IMR-90 (cell line): ENCODE measurements around the gene BCAS4. TPM values are rescaled to one million over a fixed set of nuclear protein-coding genes. Genes with fewer than 3 reads are reported as not detected.

ENCODE experiments used
- ATAC-seq: fragments of 200-7000 bp; cut with Tn5 transposase; 2 replicates; pipeline ENCODE4 v1.9.1; 2020; ENCODE audit warnings: low read depth, mild to moderate bottlenecking, moderate library complexity
- BruUV-seq: library from RNA; stranded (reverse); fragments of 400-500 nt; replicated peaks from 2 replicates; lab custom pipeline; 2021; lab: Mats Ljungman, UMichigan
- CTCF ChIA-PET: fragments of 300-600 bp; formaldehyde crosslinking; extraction: SDS; loops from one replicate; lab custom pipeline; 2021; ENCODE audit warnings: antibody characterized with exemption; lab: Yijun Ruan, JAX
- POLR2A ChIA-PET: fragments of 300-600 bp; sonication (Branson Sonifier 250); formaldehyde crosslinking; loops from one replicate; lab custom pipeline; 2022; ENCODE audit warnings: antibody characterized with exemption; ENCODE audit not compliant: unreplicated experiment; lab: Charles Lee
- DNase-seq: peaks from one replicate; pipeline ENCODE4 v3.0.0; 2013
- H2AFZ ChIP-seq: replicated peaks from 2 replicates; pipeline ENCODE3; 2013; ENCODE audit warnings: low read length, mild to moderate bottlenecking; ENCODE audit not compliant: poor library complexity
- H2AK5ac ChIP-seq: 2 replicates; pipeline ENCODE4 v1.6.1; 2013; ENCODE audit warnings: low read depth, low read length, inconsistent platforms
- H2AK9ac ChIP-seq: replicated peaks from 2 replicates; pipeline ENCODE3; 2013; ENCODE audit warnings: mild to moderate bottlenecking, low read depth, low read length, moderate library complexity; ENCODE audit not compliant: poor library complexity
- H2BK120ac ChIP-seq: 2 replicates; pipeline ENCODE4 v1.6.1; 2013; ENCODE audit warnings: low read depth, low read length, inconsistent platforms
- H2BK15ac ChIP-seq: 3 replicates; pipeline ENCODE4 v1.6.1; 2013; ENCODE audit warnings: low read depth, low read length, inconsistent platforms
- H2BK20ac ChIP-seq: 2 replicates; pipeline ENCODE4 v1.6.1; 2013; ENCODE audit warnings: low read depth, mild to moderate bottlenecking, inconsistent platforms, low read length, moderate library complexity
- H2BK5ac ChIP-seq: 2 replicates; pipeline ENCODE4 v1.6.1; 2013; ENCODE audit warnings: mild to moderate bottlenecking, low read depth, low read length, inconsistent platforms; ENCODE audit not compliant: poor library complexity, severe bottlenecking
- H3K14ac ChIP-seq: replicated peaks from 2 replicates; pipeline ENCODE4 v1.6.1; 2013; ENCODE audit warnings: low read depth, low read length, inconsistent platforms
- H3K18ac ChIP-seq: 2 replicates; pipeline ENCODE4 v1.6.1; 2013; ENCODE audit warnings: low read depth, low read length, control low read depth
- H3K23ac ChIP-seq: 2 replicates; pipeline ENCODE4 v1.6.1; 2013; ENCODE audit warnings: low read depth, low read length, inconsistent platforms
- H3K27ac ChIP-seq: 2 replicates; pipeline ENCODE4 v1.5.1; 2013; ENCODE audit warnings: mild to moderate bottlenecking, control low read depth, low read length; ENCODE audit not compliant: insufficient read depth
- H3K27me3 ChIP-seq: 2 replicates; pipeline ENCODE4 v1.6.1; 2013; ENCODE audit warnings: low read length; ENCODE audit not compliant: control insufficient read depth, insufficient read depth
- H3K36me3 ChIP-seq: 2 replicates; pipeline ENCODE4 v1.6.1; 2013; ENCODE audit warnings: low read length, mixed read lengths; ENCODE audit not compliant: control insufficient read depth, insufficient read depth
- H3K4ac ChIP-seq: 2 replicates; pipeline ENCODE4 v1.6.1; 2013; ENCODE audit warnings: low read depth, low read length, inconsistent platforms
- H3K4me1 ChIP-seq: 2 replicates; pipeline ENCODE4 v1.6.1; 2013; ENCODE audit warnings: low read length, mixed read lengths; ENCODE audit not compliant: control insufficient read depth, insufficient read depth
- H3K4me2 ChIP-seq: 2 replicates; pipeline ENCODE4 v1.6.1; 2013; ENCODE audit warnings: low read depth, mild to moderate bottlenecking, control low read depth, low read length, moderate library complexity
- H3K4me3 ChIP-seq: 2 replicates; pipeline ENCODE4 v1.5.1; 2013; ENCODE audit warnings: low read depth, mild to moderate bottlenecking, control low read depth, low read length, moderate library complexity; ENCODE audit not compliant: insufficient read depth
- H3K56ac ChIP-seq: 2 replicates; pipeline ENCODE4 v1.6.1; 2013; ENCODE audit warnings: low read length, inconsistent platforms; ENCODE audit not compliant: insufficient read depth; ENCODE audit errors: extremely low read depth
- H3K79me1 ChIP-seq, 2 experiments: 2 replicates each; pipeline ENCODE4 v1.6.1; 2013; ENCODE audit warnings: low read length in 2 of 2, inconsistent platforms in 1 of 2, low read depth in 1 of 2
- H3K9ac ChIP-seq: 2 replicates; pipeline ENCODE4 v1.6.1; 2013; ENCODE audit warnings: low read depth, low read length, control low read depth
- H3K9me1 ChIP-seq: 2 replicates; pipeline ENCODE4 v1.6.1; 2013; ENCODE audit warnings: low read length, inconsistent platforms; ENCODE audit not compliant: insufficient read depth
- H3K9me3 ChIP-seq: 2 replicates; pipeline ENCODE4 v1.6.1; 2013; ENCODE audit warnings: low read length; ENCODE audit not compliant: control insufficient read depth, insufficient read depth
- H4K20me1 ChIP-seq: 2 replicates; pipeline ENCODE4 v1.6.1; 2013; ENCODE audit warnings: low read length, inconsistent platforms; ENCODE audit not compliant: insufficient read depth
- H4K5ac ChIP-seq: 2 replicates; pipeline ENCODE4 v1.6.1; 2013; ENCODE audit warnings: mild to moderate bottlenecking, low read depth, low read length, control low read depth
- H4K8ac ChIP-seq, 2 experiments: 2 replicates each; pipeline ENCODE4 v1.6.1; 2013; ENCODE audit warnings: low read depth in 2 of 2, low read length in 2 of 2, control low read depth in 1 of 2, inconsistent platforms in 1 of 2
- H4K91ac ChIP-seq: 2 replicates; pipeline ENCODE4 v1.6.1; 2013; ENCODE audit warnings: low read depth, low read length, inconsistent platforms; ENCODE audit not compliant: insufficient read depth
- BHLHE40 ChIP-seq: fragments of 150-350 bp; IDR thresholded peaks from 2 replicates; pipeline ENCODE4 v1.6.1; 2016; ENCODE audit warnings: mild to moderate bottlenecking, low read depth, low read length
- CTCF ChIP-seq: conservative IDR thresholded peaks from 2 replicates; pipeline ENCODE4 v1.5.1; 2012; ENCODE audit warnings: mild to moderate bottlenecking, low read depth, low read length, improper control_type of control experiment
- ELK1 ChIP-seq: fragments of 150-350 bp; IDR thresholded peaks from 2 replicates; pipeline ENCODE4 v1.6.1; 2016; ENCODE audit warnings: low read depth, mild to moderate bottlenecking, low read length, moderate library complexity, borderline replicate concordance
- FOS ChIP-seq: fragments of 150-350 bp; IDR thresholded peaks from 2 replicates; pipeline ENCODE4 v1.6.1; 2016; ENCODE audit warnings: low read depth, low read length
- MXI1 ChIP-seq: IDR thresholded peaks from 2 replicates; pipeline ENCODE4 v1.6.1; 2012; ENCODE audit warnings: low read depth, mild to moderate bottlenecking, low read length, moderate library complexity, borderline replicate concordance
- NFE2L2 ChIP-seq: fragments of 150-350 bp; IDR thresholded peaks from 2 replicates; pipeline ENCODE4 v1.6.1; 2016; ENCODE audit warnings: low read depth, mild to moderate bottlenecking, low read length
- POLR2A ChIP-seq: IDR thresholded peaks from 2 replicates; pipeline ENCODE4 v1.6.1; 2012; ENCODE audit warnings: mild to moderate bottlenecking, low read depth, low read length
- RAD21 ChIP-seq: IDR thresholded peaks from 2 replicates; pipeline ENCODE4 v1.6.1; 2012; ENCODE audit warnings: low read length, improper control_type of control experiment
- SMC3 ChIP-seq: fragments of 150-350 bp; IDR thresholded peaks from 2 replicates; pipeline ENCODE4 v1.6.1; 2016; ENCODE audit warnings: low read depth, mild to moderate bottlenecking, antibody characterized with exemption, low read length, moderate library complexity
- USF2 ChIP-seq: fragments of 150-350 bp; IDR thresholded peaks from 2 replicates; pipeline ENCODE4 v1.6.1; 2017; ENCODE audit warnings: mild to moderate bottlenecking, antibody characterized with exemption, low read length, low read depth
- WGBS, 2 experiments: methylation state at CpG; one replicate each; pipeline versions ENCODE4 v1.1.5 to v1.1.7; 2013; ENCODE audit warnings: missing lambda C conversion rate in 2 of 2; ENCODE audit not compliant: insufficient read length in 1 of 2; ENCODE audit errors: extremely low coverage in 2 of 2; 5-methylcytosine and 5-hydroxymethylcytosine counted together
- dilution Hi-C: fragments of 300-500 bp; cut with HindIII; formaldehyde crosslinking; loops from one replicate; pipeline ENCODE4 v1.14.3; 2018; ENCODE audit warnings: low sequenced_read_pairs; ENCODE audit not compliant: unreplicated experiment
- in situ Hi-C: fragments of 300-500 bp; cut with MboI; formaldehyde crosslinking; loops from 3 replicates; pipeline ENCODE4 v1.14.3; 2019; ENCODE audit warnings: low sequenced_read_pairs, inconsistent platforms, mixed read lengths
- intact Hi-C: fragments of 100-400 bp; cut with micrococcal nuclease; formaldehyde crosslinking; loops from 2 replicates; pipeline ENCODE4 v1.10.0; 2022
- polyA plus RNA-seq, 3 experiments: library from polyadenylated mRNA; depleted of rRNA; stranded (reverse); fragments of >200 nt; gene quantifications; 2 replicates each; pipeline ENCODE4 v1.2.3, GENCODE V29; 2012; ENCODE audit warnings: low replicate concordance in 1 of 3
- total RNA-seq: library from RNA; depleted of rRNA; stranded (reverse); fragments of >200 nt; gene quantifications from 2 replicates; pipeline ENCODE4 v1.2.3, GENCODE V29; 2012

Gene BCAS4
- total and polyA plus RNA-seq, 2 of the 4 experiments (the other 2 are of a cell fraction): 42.7 to 47.5 TPM

- Histone ChIP-seq H2AK9ac (no peak overlapping the region), H3K27ac (no peak overlapping the region), H3K9me1 (no peaks in the 10 kb centered on the region), H2BK5ac (no peak overlapping the region), H3K4me3 (no peak overlapping the region), H2BK120ac (no peak overlapping the region), H3K9ac (no peak overlapping the region), H4K8ac (no peak overlapping the region), H2BK15ac (no peak overlapping the region), H3K27me3 (peaks cover 2% of the 10 kb centered on the region; the same call in 1 of the 2 replicates), H3K23ac (no peak overlapping the region), H2BK20ac (no peak overlapping the region), H3K14ac (no peak overlapping the region), H4K5ac (no peak overlapping the region), H4K91ac (no peak overlapping the region), H3K18ac (no peak overlapping the region), H2AFZ (no peak overlapping the region), H2AK5ac (no peak overlapping the region), H3K9me3 (no peaks in the 10 kb centered on the region), H3K4me1 (no peaks in the 10 kb centered on the region; the same call in 1 of the 2 replicates), H3K56ac (no peak overlapping the region), H3K4me2 (no peak overlapping the region), H3K4ac (no peak overlapping the region), H4K20me1 (no peaks in the 10 kb centered on the region), H3K79me1 (no peaks in the 10 kb centered on the region), H3K36me3 (no peaks in the 10 kb centered on the region)
- intact Hi-C loops (no loop called here), in situ Hi-C loops (no loop called here), dilution Hi-C loops (no loop called here)
- POLR2A ChIA-PET: no interaction called here
- no TSS peak for BruUV-seq
- WGBS, 2 experiments: no CpG with 5 or more reads among the region's 3 CpGs
- no peak for TF ChIP-seq ELK1
- no peak for TF ChIP-seq NFE2L2
- no peak for TF ChIP-seq FOS
- TF ChIP-seq SMC3: no peak
- TF ChIP-seq USF2: no peak
- TF ChIP-seq POLR2A: no peak
- TF ChIP-seq CTCF: no peak
- no peak for TF ChIP-seq RAD21
- no peak for TF ChIP-seq BHLHE40
- no peak for TF ChIP-seq MXI1
- CTCF ChIA-PET: interaction anchor here (0.6 kb wide), 1 partner anchor 30 kb away, joined by 3 read pairs; no protein-coding TSS in a partner anchor
- DNase-seq: no peak
- no peak for ATAC-seq
These were observed 41.7 kb upstream of the BCAS4 start for GRCh38 chr20:50753152-50753551.
